ENCODE data around the gene UEVLD.

UEVLD gene

GRCh38 chr11:18563090-18563730 is 25.3 kb downstream of the UEVLD start:
- no peak for DNase-seq (ENCODE audit: low spot score)
- H3K27ac Mint-ChIP-seq, result no peak overlapping the region
- no peaks in the 10 kb centered on the region for H3K27me3 Mint-ChIP-seq (ENCODE audit: low read depth)
- no peak overlapping the region for H3K4me3 Mint-ChIP-seq
- no peaks in the 10 kb centered on the region for H3K4me1 Mint-ChIP-seq (ENCODE audit: low read depth)
- H3K9me3 Mint-ChIP-seq, result no peaks in the 10 kb centered on the region
- peaks cover 3% of the 10 kb centered on the region for H3K36me3 Mint-ChIP-seq (ENCODE audit: low read depth)

- no peaks in the 10 kb centered on the region for H3K9me3 Mint-ChIP-seq
- H3K4me1 Mint-ChIP-seq (ENCODE audit: low read depth), result no peaks in the 10 kb centered on the region
- H3K27ac Mint-ChIP-seq, result no peak overlapping the region
Observed at GRCh38 chr11:18548001-18548400, 40.5 kb downstream of the UEVLD start.

GRCh38 chr11:18540207-18541009 is 48.1 kb downstream of the UEVLD start:
- H3K9me3 Mint-ChIP-seq, result no peaks in the 10 kb centered on the region
- peak overlapping the region; percentile 49 for H3K27ac Mint-ChIP-seq
- DNase-seq (ENCODE audit: low spot score), result no peak
- H3K27me3 Mint-ChIP-seq (ENCODE audit: low read depth), result no peaks in the 10 kb centered on the region
- H3K4me3 Mint-ChIP-seq, result no peak overlapping the region
- peaks cover 9% of the 10 kb centered on the region for H3K36me3 Mint-ChIP-seq (ENCODE audit: low read depth)
- peaks cover 4% of the 10 kb centered on the region for H3K4me1 Mint-ChIP-seq (ENCODE audit: low read depth)

More at GRCh38 chr11:18548001-18548400, 40.5 kb downstream of the UEVLD start:
- Mint-ChIP-seq H3K4me3 (no peak overlapping the region), H3K27me3 (ENCODE audit: low read depth) (no peaks in the 10 kb centered on the region), H3K36me3 (ENCODE audit: low read depth) (peaks cover 17% of the 10 kb centered on the region)
- DNase-seq (ENCODE audit: low spot score), result no peak

- Mint-ChIP-seq H3K9me3 (no peaks in the 10 kb centered on the region), H3K36me3 (ENCODE audit: low read depth) (peaks cover 7% of the 10 kb centered on the region), H3K27me3 (ENCODE audit: low read depth) (no peaks in the 10 kb centered on the region), H3K27ac (no peak overlapping the region), H3K4me3 (no peak overlapping the region), H3K4me1 (ENCODE audit: low read depth) (peaks cover 6% of the 10 kb centered on the region)
- DNase-seq (ENCODE audit: low spot score), result no peak
Observed at GRCh38 chr11:18536209-18536608, 52.3 kb downstream of the UEVLD start.

GRCh38 chr11:18534245-18534644 is 54.3 kb downstream of the UEVLD start:
- Mint-ChIP-seq H3K36me3 (ENCODE audit: low read depth) (peaks cover 7% of the 10 kb centered on the region), H3K4me3 (no peak overlapping the region), H3K27ac (no peak overlapping the region), H3K4me1 (ENCODE audit: low read depth) (peaks cover 2% of the 10 kb centered on the region), H3K9me3 (no peaks in the 10 kb centered on the region), H3K27me3 (ENCODE audit: low read depth) (no peaks in the 10 kb centered on the region)
- DNase-seq (ENCODE audit: low spot score), result no peak

GRCh38 chr11:18533365-18533764 is 55.2 kb downstream of the UEVLD start:
- Mint-ChIP-seq H3K4me1 (ENCODE audit: low read depth) (peaks cover 2% of the 10 kb centered on the region), H3K4me3 (no peak overlapping the region), H3K9me3 (no peaks in the 10 kb centered on the region), H3K27ac (no peak overlapping the region), H3K27me3 (ENCODE audit: low read depth) (no peaks in the 10 kb centered on the region), H3K36me3 (ENCODE audit: low read depth) (peaks cover 7% of the 10 kb centered on the region)
- no peak for DNase-seq (ENCODE audit: low spot score)

- no peak for DNase-seq (ENCODE audit: low spot score)
- Mint-ChIP-seq H3K9me3 (no peaks in the 10 kb centered on the region), H3K4me3 (peak overlapping the region; percentile 100), H3K4me1 (ENCODE audit: low read depth) (peaks cover 15% of the 10 kb centered on the region), H3K36me3 (ENCODE audit: low read depth) (peaks cover 14% of the 10 kb centered on the region), H3K27me3 (ENCODE audit: low read depth) (no peaks in the 10 kb centered on the region), H3K27ac (peak overlapping the region; percentile 100)
Observed at GRCh38 chr11:18527512-18527911, 61.0 kb downstream of the UEVLD start.

- H3K36me3 Mint-ChIP-seq (ENCODE audit: low read depth), result peaks cover 20% of the 10 kb centered on the region
- no peaks in the 10 kb centered on the region for H3K27me3 Mint-ChIP-seq (ENCODE audit: low read depth)
- DNase-seq (ENCODE audit: low spot score), result peak; percentile 95
- peak within 1 kb of the TSS; percentile 100 for H3K4me3 Mint-ChIP-seq
- H3K27ac Mint-ChIP-seq, result peak within 1 kb of the TSS; percentile 100
- H3K9me3 Mint-ChIP-seq, result no peaks in the 10 kb centered on the region
- H3K4me1 Mint-ChIP-seq (ENCODE audit: low read depth), result peaks cover 22% of the 10 kb centered on the region
Observed at GRCh38 chr11:18526521-18527296, 61.8 kb downstream of the UEVLD start, which contains the start of gene TSG101. TSG101 (minus strand) TSS chr11:18526942; CDS start chr11:18526816, 126 bp downstream.

- H3K9me3 Mint-ChIP-seq, result no peaks in the 10 kb centered on the region
- H3K36me3 Mint-ChIP-seq (ENCODE audit: low read depth), result peaks cover 20% of the 10 kb centered on the region
- H3K4me3 Mint-ChIP-seq, result peak overlapping the region; percentile 100
- H3K4me1 Mint-ChIP-seq (ENCODE audit: low read depth), result peaks cover 20% of the 10 kb centered on the region
- H3K27me3 Mint-ChIP-seq (ENCODE audit: low read depth), result no peaks in the 10 kb centered on the region
- H3K27ac Mint-ChIP-seq, result peak overlapping the region; percentile 100
- DNase-seq (ENCODE audit: low spot score), result no peak
Observed at GRCh38 chr11:18526130-18526520, 62.4 kb downstream of the UEVLD start.

GRCh38 chr11:18524248-18524647 is 64.3 kb downstream of the UEVLD start:
- peaks cover 20% of the 10 kb centered on the region for H3K36me3 Mint-ChIP-seq (ENCODE audit: low read depth)
- no peaks in the 10 kb centered on the region for H3K27me3 Mint-ChIP-seq (ENCODE audit: low read depth)
- no peaks in the 10 kb centered on the region for H3K9me3 Mint-ChIP-seq
- H3K4me1 Mint-ChIP-seq (ENCODE audit: low read depth), result peaks cover 20% of the 10 kb centered on the region
- H3K4me3 Mint-ChIP-seq, result no peak overlapping the region
- H3K27ac Mint-ChIP-seq, result peak overlapping the region; percentile 39
- no peak for DNase-seq (ENCODE audit: low spot score)

GRCh38 chr11:18523084-18523483 is 65.5 kb downstream of the UEVLD start:
- Mint-ChIP-seq H3K4me1 (ENCODE audit: low read depth) (peaks cover 20% of the 10 kb centered on the region), H3K36me3 (ENCODE audit: low read depth) (peaks cover 24% of the 10 kb centered on the region), H3K9me3 (no peaks in the 10 kb centered on the region), H3K4me3 (no peak overlapping the region), H3K27me3 (ENCODE audit: low read depth) (no peaks in the 10 kb centered on the region), H3K27ac (no peak overlapping the region)
- DNase-seq (ENCODE audit: low spot score), result no peak

- Mint-ChIP-seq H3K27me3 (ENCODE audit: low read depth) (no peaks in the 10 kb centered on the region), H3K27ac (peak overlapping the region; percentile 8), H3K4me1 (ENCODE audit: low read depth) (peaks cover 15% of the 10 kb centered on the region), H3K36me3 (ENCODE audit: low read depth) (peaks cover 24% of the 10 kb centered on the region), H3K4me3 (no peak overlapping the region), H3K9me3 (no peaks in the 10 kb centered on the region)
- no peak for DNase-seq (ENCODE audit: low spot score)
Observed at GRCh38 chr11:18522388-18522787, 66.1 kb downstream of the UEVLD start.

- Mint-ChIP-seq H3K4me3 (no peak overlapping the region), H3K27me3 (ENCODE audit: low read depth) (no peaks in the 10 kb centered on the region), H3K4me1 (ENCODE audit: low read depth) (peaks cover 13% of the 10 kb centered on the region), H3K36me3 (ENCODE audit: low read depth) (peaks cover 17% of the 10 kb centered on the region), H3K27ac (no peak overlapping the region), H3K9me3 (no peaks in the 10 kb centered on the region)
- DNase-seq (ENCODE audit: low spot score), result no peak
Observed at GRCh38 chr11:18521122-18521521, 67.4 kb downstream of the UEVLD start.

GRCh38 chr11:18502352-18502751 is 86.2 kb downstream of the UEVLD start:
- no peaks in the 10 kb centered on the region for H3K9me3 Mint-ChIP-seq
- DNase-seq (ENCODE audit: low spot score), result no peak
- H3K27ac Mint-ChIP-seq, result no peak overlapping the region
- no peaks in the 10 kb centered on the region for H3K27me3 Mint-ChIP-seq (ENCODE audit: low read depth)
- H3K36me3 Mint-ChIP-seq (ENCODE audit: low read depth), result peaks cover 51% of the 10 kb centered on the region
- no peak overlapping the region for H3K4me3 Mint-ChIP-seq
- H3K4me1 Mint-ChIP-seq (ENCODE audit: low read depth), result no peaks in the 10 kb centered on the region
